HFF-Myc (cell line): ENCODE data around the gene LCT.
A peak's percentile ranks its signal among the peaks of the same experiment; 100 is the strongest.
"Not testable (repeated sequence)": the region's sequence is repeated elsewhere in the genome, so short reads cannot be mapped to it uniquely, and the experiment has no call there.

ENCODE experiments used
- DNase-seq: peaks from one replicate; pipeline ENCODE4 v3.0.0-alpha.2; 2011; ENCODE audit warnings: low read depth; ENCODE audit errors: extremely low read depth
- H3K4me3 ChIP-seq: replicated peaks from 2 replicates; pipeline ENCODE4 v1.5.1; 2011; ENCODE audit warnings: low read depth, mild to moderate bottlenecking, control low read depth, low read length
- CTCF ChIP-seq: IDR thresholded peaks from 2 replicates; pipeline ENCODE4 v1.5.1; 2012; ENCODE audit warnings: mild to moderate bottlenecking, low read depth, low read length, control low read depth; ENCODE audit errors: missing control alignments

The LCT gene

GRCh38 chr2:135812907-135813511 lies 24.0 kb downstream of the LCT start:
- no peak overlapping the region for H3K4me3 ChIP-seq
- DNase-seq = no peak
- TF ChIP-seq CTCF = no peak

- H3K4me3 ChIP-seq, DNase-seq: not testable (repeated sequence)
Observed at GRCh38 chr2:135807874-135808273, 29.1 kb downstream of the LCT start.

- no peak overlapping the region for H3K4me3 ChIP-seq
- no peak for TF ChIP-seq CTCF
Observed at GRCh38 chr2:135803278-135803677, 33.7 kb downstream of the LCT start.

GRCh38 chr2:135802350-135802749 lies 34.6 kb downstream of the LCT start:
- DNase-seq = no peak
- H3K4me3 ChIP-seq = no peak overlapping the region
- no peak for TF ChIP-seq CTCF

More at GRCh38 chr2:135803278-135803677, 33.7 kb downstream of the LCT start:
- DNase-seq = no peak

GRCh38 chr2:135800513-135801460 lies 36.2 kb downstream of the LCT start:
- H3K4me3 ChIP-seq = no peak overlapping the region
- no peak for TF ChIP-seq CTCF
- no peak for DNase-seq

- DNase-seq = no peak
- no peak overlapping the region for H3K4me3 ChIP-seq
- peak; percentile 35 for TF ChIP-seq CTCF
Observed at GRCh38 chr2:135799738-135800137, 37.2 kb downstream of the LCT start.

GRCh38 chr2:135798762-135799161 lies 38.2 kb downstream of the LCT start:
- no peak for TF ChIP-seq CTCF
- no peak overlapping the region for H3K4me3 ChIP-seq
- DNase-seq = no peak
